Measurements from ENCODE around the gene SIK3. TPM values are rescaled to one million over a fixed set of nuclear protein-coding genes. Genes with fewer than 3 reads are reported as not detected.

SIK3 gene
- total and polyA plus RNA-seq, 2 donors (not counting 3 experiments of a cell fraction or from before 2014, with no cell fraction given), result 10.3 to 21.3 TPM

DNA sequence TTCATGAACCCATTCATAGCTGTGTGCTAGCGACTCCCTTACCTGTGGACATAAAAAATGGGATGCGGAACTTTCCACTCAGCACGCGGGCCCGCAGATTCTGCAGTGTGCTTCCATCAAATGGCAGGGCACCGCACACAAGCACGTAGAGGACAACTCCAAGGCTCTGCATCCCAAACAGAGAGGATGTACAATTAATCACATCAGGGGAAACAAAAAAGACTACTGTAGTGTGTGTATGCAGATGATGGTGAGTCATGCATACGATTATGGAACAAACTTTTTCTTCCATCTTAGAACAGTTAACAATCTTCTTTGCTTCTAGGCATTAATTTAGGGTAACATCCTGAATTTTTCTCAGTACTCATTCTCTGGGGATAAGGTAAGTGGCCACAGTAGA is 202.0 kb downstream of the SIK3 start:
- H3K4me1 ChIP-seq (ENCODE audit: control insufficient read depth, extremely low read depth, insufficient read depth, low read length), result no peaks in the 10 kb centered on the region
- H4K20me1 ChIP-seq (replicated peaks; ENCODE audit: control insufficient read depth, extremely low read depth, insufficient read depth, low read length), result no peaks in the 10 kb centered on the region
- intact Hi-C loops (cut with micrococcal nuclease) (no loop called here), dilution Hi-C loops (cut with MboI; ENCODE audit: extremely low pct_ligation_motif_present, low sequenced_read_pairs) (no loop called here)
- H3K9me3 ChIP-seq (replicated peaks; ENCODE audit: control insufficient read depth, insufficient read depth, low read length), result no peaks in the 10 kb centered on the region
- ChIA-PET CTCF (no interaction called here), POLR2A (no interaction called here)
- no peak overlapping the region for H3K4me2 ChIP-seq (ENCODE audit: insufficient read depth, low read length)
- H3K79me2 ChIP-seq (ENCODE audit: control insufficient read depth, insufficient read depth, low read length), result no peaks in the 10 kb centered on the region
- no peak overlapping the region for H3K9ac ChIP-seq (replicated peaks; ENCODE audit: extremely low read depth, insufficient read depth, low read length)
- peaks cover 0 to 2% of the 10 kb centered on the region in 2 experiments for H3K36me3 ChIP-seq (ENCODE audit: control insufficient read depth in 2 of 2, extremely low read depth in 1 of 2, insufficient read depth in 2 of 2, low read length in 2 of 2)
- FAIRE-seq, result no peak
- H3K27ac ChIP-seq (ENCODE audit: insufficient read depth, low read depth, low read length), result no peak overlapping the region
- no peak for DNase-seq (ENCODE audit: low read depth, low spot score)
- H3K27me3 ChIP-seq (ENCODE audit: control insufficient read depth in 2 of 2, insufficient read depth in 2 of 2, low read length in 2 of 2), result no peaks in the 10 kb centered on the region
- TF ChIP-seq EZH2 (IDR thresholded peaks at IDR 0.05; ENCODE audit: borderline replicate concordance, low read depth, low read length, severe bottlenecking) (no peak), POLR2A (IDR thresholded peaks at IDR 0.05; ENCODE audit: low read depth, low read length) (no peak), POLR2AphosphoS5 (IDR thresholded peaks at IDR 0.05; ENCODE audit: insufficient read depth, low read depth, low read length) (no peak), FOS (IDR thresholded peaks at IDR 0.05; ENCODE audit: borderline replicate concordance, insufficient read depth, low read length) (no peak), JUN (IDR thresholded peaks at IDR 0.05; ENCODE audit: borderline replicate concordance, insufficient read depth, insufficient read length, low read depth) (no peak), MYC (IDR thresholded peaks at IDR 0.05; ENCODE audit: low read depth, low read length) (no peak), GATA2 (IDR thresholded peaks at IDR 0.05; ENCODE audit: insufficient read depth, insufficient read length, low read depth, low read length) (no peak)
- TF ChIP-seq, protein P1, sequence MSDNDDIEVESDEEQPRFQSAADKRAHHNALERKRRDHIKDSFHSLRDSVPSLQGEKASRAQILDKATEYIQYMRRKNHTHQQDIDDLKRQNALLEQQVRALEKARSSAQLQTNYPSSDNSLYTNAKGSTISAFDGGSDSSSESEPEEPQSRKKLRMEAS (IDR thresholded peaks at IDR 0.05; ENCODE audit: insufficient read depth, insufficient read length), result no peak
- TF ChIP-seq, protein P2, sequence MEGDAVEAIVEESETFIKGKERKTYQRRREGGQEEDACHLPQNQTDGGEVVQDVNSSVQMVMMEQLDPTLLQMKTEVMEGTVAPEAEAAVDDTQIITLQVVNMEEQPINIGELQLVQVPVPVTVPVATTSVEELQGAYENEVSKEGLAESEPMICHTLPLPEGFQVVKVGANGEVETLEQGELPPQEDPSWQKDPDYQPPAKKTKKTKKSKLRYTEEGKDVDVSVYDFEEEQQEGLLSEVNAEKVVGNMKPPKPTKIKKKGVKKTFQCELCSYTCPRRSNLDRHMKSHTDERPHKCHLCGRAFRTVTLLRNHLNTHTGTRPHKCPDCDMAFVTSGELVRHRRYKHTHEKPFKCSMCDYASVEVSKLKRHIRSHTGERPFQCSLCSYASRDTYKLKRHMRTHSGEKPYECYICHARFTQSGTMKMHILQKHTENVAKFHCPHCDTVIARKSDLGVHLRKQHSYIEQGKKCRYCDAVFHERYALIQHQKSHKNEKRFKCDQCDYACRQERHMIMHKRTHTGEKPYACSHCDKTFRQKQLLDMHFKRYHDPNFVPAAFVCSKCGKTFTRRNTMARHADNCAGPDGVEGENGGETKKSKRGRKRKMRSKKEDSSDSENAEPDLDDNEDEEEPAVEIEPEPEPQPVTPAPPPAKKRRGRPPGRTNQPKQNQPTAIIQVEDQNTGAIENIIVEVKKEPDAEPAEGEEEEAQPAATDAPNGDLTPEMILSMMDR (IDR thresholded peaks at IDR 0.05; ENCODE audit: extremely low read depth in 1 of 2, insufficient read depth in 1 of 2, low read depth in 1 of 2, low read length in 2 of 2), result no peak
- BruUV-seq (replicated peaks), result no TSS peak
- no peaks in the 10 kb centered on the region for H3K9me1 ChIP-seq (replicated peaks; ENCODE audit: control insufficient read depth, extremely low read depth, insufficient read depth, low read length)
- no peak overlapping the region for H2AFZ ChIP-seq (ENCODE audit: low read depth, low read length)
- no peak overlapping the region for H3K4me3 ChIP-seq (replicated peaks in 1 of 3; ENCODE audit: insufficient read depth in 1 of 3, low read depth in 1 of 3, low read length in 3 of 3)

Measured in endothelial cell of umbilical vein (primary cell).